ENCODE results near the gene PRR7. TPM values are rescaled to one million over a fixed set of nuclear protein-coding genes. Genes with fewer than 3 reads are reported as not detected.

PRR7 gene
- polyA plus RNA-seq, 1 donor from 2014 or later = 46.6 TPM

DNA sequence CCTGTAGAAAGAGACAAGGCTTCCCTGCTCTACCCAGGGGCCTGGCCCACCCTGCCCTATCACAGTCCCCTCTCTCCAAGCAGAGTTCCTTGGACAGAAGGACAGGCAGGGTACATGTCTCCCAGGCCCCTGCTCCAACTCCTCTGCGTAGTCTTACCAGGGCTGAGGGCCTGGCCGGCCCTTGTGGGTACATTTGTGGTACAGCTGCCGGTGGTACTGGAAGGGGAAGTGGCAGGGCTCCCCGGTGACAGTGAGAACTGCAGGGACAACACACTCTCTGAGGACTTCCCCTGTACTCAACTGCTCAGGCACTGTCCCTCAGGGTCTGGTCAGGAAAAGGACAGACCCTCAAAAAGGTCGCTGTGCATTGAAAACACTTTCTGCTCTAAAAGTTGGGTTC lies 40.8 kb upstream of the PRR7 start:
- no peak overlapping the region for H3K27ac ChIP-seq (ENCODE audit: low read length)
- no peaks in the 10 kb centered on the region for H3K79me2 ChIP-seq (replicated peaks; ENCODE audit: insufficient read depth, low read length)
- no peaks in the 10 kb centered on the region for H4K20me1 ChIP-seq (ENCODE audit: insufficient read depth)
- no peaks in the 10 kb centered on the region for H3K9me3 ChIP-seq (ENCODE audit: low read length)
- H3F3A ChIP-seq (ENCODE audit: insufficient read depth, low read length, poor library complexity, severe bottlenecking) = no peaks in the 10 kb centered on the region
- no peaks in the 10 kb centered on the region for H3K36me3 ChIP-seq (ENCODE audit: insufficient read depth, low read length)
- H3K4me3 ChIP-seq (ENCODE audit: low read length) = no peak overlapping the region
- H3K4me2 ChIP-seq (ENCODE audit: low read length) = no peak overlapping the region
- H2AFZ ChIP-seq (ENCODE audit: low read depth, low read length) = no peak overlapping the region
- H3K9me2 ChIP-seq (ENCODE audit: insufficient read depth, low read length) = no peaks in the 10 kb centered on the region
- TF ChIP-seq EZH2 (IDR thresholded peaks at IDR 0.05; ENCODE audit: borderline replicate concordance, insufficient read depth, low read length, poor library complexity, severe bottlenecking) = no peak
- TF ChIP-seq EP300 (conservative IDR thresholded peaks at IDR 0.05; ENCODE audit: poor library complexity, severe bottlenecking) = no peak
- TF ChIP-seq, protein P1, sequence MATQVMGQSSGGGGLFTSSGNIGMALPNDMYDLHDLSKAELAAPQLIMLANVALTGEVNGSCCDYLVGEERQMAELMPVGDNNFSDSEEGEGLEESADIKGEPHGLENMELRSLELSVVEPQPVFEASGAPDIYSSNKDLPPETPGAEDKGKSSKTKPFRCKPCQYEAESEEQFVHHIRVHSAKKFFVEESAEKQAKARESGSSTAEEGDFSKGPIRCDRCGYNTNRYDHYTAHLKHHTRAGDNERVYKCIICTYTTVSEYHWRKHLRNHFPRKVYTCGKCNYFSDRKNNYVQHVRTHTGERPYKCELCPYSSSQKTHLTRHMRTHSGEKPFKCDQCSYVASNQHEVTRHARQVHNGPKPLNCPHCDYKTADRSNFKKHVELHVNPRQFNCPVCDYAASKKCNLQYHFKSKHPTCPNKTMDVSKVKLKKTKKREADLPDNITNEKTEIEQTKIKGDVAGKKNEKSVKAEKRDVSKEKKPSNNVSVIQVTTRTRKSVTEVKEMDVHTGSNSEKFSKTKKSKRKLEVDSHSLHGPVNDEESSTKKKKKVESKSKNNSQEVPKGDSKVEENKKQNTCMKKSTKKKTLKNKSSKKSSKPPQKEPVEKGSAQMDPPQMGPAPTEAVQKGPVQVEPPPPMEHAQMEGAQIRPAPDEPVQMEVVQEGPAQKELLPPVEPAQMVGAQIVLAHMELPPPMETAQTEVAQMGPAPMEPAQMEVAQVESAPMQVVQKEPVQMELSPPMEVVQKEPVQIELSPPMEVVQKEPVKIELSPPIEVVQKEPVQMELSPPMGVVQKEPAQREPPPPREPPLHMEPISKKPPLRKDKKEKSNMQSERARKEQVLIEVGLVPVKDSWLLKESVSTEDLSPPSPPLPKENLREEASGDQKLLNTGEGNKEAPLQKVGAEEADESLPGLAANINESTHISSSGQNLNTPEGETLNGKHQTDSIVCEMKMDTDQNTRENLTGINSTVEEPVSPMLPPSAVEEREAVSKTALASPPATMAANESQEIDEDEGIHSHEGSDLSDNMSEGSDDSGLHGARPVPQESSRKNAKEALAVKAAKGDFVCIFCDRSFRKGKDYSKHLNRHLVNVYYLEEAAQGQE (IDR thresholded peaks at IDR 0.05; ENCODE audit: borderline replicate concordance) = no peak
- TF ChIP-seq RAD21 (conservative IDR thresholded peaks at IDR 0.05) = no peak
- no peak for TF ChIP-seq TAF1 (IDR thresholded peaks at IDR 0.05; ENCODE audit: low read depth)
- TF ChIP-seq, protein P2, sequence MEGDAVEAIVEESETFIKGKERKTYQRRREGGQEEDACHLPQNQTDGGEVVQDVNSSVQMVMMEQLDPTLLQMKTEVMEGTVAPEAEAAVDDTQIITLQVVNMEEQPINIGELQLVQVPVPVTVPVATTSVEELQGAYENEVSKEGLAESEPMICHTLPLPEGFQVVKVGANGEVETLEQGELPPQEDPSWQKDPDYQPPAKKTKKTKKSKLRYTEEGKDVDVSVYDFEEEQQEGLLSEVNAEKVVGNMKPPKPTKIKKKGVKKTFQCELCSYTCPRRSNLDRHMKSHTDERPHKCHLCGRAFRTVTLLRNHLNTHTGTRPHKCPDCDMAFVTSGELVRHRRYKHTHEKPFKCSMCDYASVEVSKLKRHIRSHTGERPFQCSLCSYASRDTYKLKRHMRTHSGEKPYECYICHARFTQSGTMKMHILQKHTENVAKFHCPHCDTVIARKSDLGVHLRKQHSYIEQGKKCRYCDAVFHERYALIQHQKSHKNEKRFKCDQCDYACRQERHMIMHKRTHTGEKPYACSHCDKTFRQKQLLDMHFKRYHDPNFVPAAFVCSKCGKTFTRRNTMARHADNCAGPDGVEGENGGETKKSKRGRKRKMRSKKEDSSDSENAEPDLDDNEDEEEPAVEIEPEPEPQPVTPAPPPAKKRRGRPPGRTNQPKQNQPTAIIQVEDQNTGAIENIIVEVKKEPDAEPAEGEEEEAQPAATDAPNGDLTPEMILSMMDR (IDR thresholded peaks at IDR 0.05; ENCODE audit: poor library complexity, severe bottlenecking) = no peak
- TF ChIP-seq POLR2AphosphoS5 (IDR thresholded peaks at IDR 0.05) = no peak
- no peak for TF ChIP-seq SMC3 (conservative IDR thresholded peaks at IDR 0.05; ENCODE audit: poor library complexity)
- no peak for TF ChIP-seq MXI1 (conservative IDR thresholded peaks at IDR 0.05; ENCODE audit: poor library complexity, severe bottlenecking)
- H3K9ac ChIP-seq (ENCODE audit: low read length) = no peak overlapping the region
- H3K27me3 ChIP-seq (ENCODE audit: insufficient read depth, low read depth, low read length) = peaks cover 42% of the 10 kb centered on the region

DNA sequence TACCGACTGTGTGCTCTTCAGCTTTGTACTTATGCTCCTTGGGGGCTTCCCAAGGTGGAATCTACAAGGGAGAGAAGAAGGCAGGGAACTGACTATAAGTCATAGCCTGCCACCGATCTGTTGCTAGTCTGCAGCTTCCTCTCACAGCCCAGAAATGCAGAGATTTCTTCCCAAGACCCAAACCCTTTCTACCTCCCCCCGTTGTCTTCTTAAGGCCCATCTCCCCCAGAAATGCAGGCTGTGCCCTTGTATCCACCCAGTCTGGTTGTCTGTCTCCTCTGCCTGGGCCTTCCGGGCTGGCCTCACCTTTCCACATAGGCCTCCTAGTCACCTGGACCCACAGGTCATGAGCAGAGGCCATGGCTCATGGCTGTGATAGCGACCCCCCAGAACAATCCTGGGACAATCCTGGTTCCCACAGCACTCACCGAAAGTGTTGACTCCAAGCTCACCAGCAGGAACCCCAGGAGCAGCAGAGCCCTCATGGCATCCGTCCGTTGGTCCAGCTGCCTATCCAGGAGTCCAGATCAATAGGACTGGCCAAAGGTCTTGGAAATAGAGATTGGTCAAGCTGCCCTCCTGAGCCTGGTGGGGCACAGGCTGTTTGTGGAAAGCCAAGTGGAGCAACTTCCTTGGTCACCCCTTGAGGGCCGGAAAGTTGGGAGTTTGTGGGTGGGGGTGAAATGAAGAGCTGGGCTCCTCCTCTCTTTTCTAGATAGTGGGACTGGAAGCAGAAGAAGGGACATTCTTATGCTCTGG lies 37.4 kb upstream of the PRR7 start, which contains the start of gene F12:
F12 (minus strand) TSS at position 522 of the 759 bp plus-strand sequence; CDS start at position 485, 37 bp downstream.
- Histone ChIP-seq H3K4me3 (ENCODE audit: low read length) (no peak within 1 kb of the TSS), H3K9me3 (ENCODE audit: low read length) (no peaks in the 10 kb centered on the region), H3K9ac (ENCODE audit: low read length) (no peak within 1 kb of the TSS), H3K36me3 (ENCODE audit: insufficient read depth, low read length) (no peaks in the 10 kb centered on the region), H2AFZ (ENCODE audit: low read depth, low read length) (no peak within 1 kb of the TSS), H3K4me2 (ENCODE audit: low read length) (no peak within 1 kb of the TSS), H3K27me3 (ENCODE audit: insufficient read depth, low read depth, low read length) (peaks cover 9% of the 10 kb centered on the region), H3K27ac (ENCODE audit: low read length) (no peak within 1 kb of the TSS), H4K20me1 (ENCODE audit: insufficient read depth) (no peaks in the 10 kb centered on the region), H3K79me2 (replicated peaks; ENCODE audit: insufficient read depth, low read length) (no peaks in the 10 kb centered on the region), H3F3A (ENCODE audit: insufficient read depth, low read length, poor library complexity, severe bottlenecking) (no peaks in the 10 kb centered on the region), H3K9me2 (ENCODE audit: insufficient read depth, low read length) (no peaks in the 10 kb centered on the region)
- TF ChIP-seq POLR2AphosphoS5 (IDR thresholded peaks at IDR 0.05) (no peak), EP300 (conservative IDR thresholded peaks at IDR 0.05; ENCODE audit: poor library complexity, severe bottlenecking) (no peak), TAF1 (IDR thresholded peaks at IDR 0.05; ENCODE audit: low read depth) (no peak), MXI1 (conservative IDR thresholded peaks at IDR 0.05; ENCODE audit: poor library complexity, severe bottlenecking) (no peak), RAD21 (conservative IDR thresholded peaks at IDR 0.05) (no peak), SMC3 (conservative IDR thresholded peaks at IDR 0.05; ENCODE audit: poor library complexity) (no peak), EZH2 (IDR thresholded peaks at IDR 0.05; ENCODE audit: borderline replicate concordance, insufficient read depth, low read length, poor library complexity, severe bottlenecking) (no peak)
- TF ChIP-seq, protein P2 (IDR thresholded peaks at IDR 0.05; ENCODE audit: poor library complexity, severe bottlenecking) = no peak
- TF ChIP-seq, protein P1 (IDR thresholded peaks at IDR 0.05; ENCODE audit: borderline replicate concordance) = no peak
